ENCODE measurements around the gene VSIR. TPM values are rescaled to one million over a fixed set of nuclear protein-coding genes. Genes with fewer than 3 reads are reported as not detected.
A peak's percentile ranks its signal among the peaks of the same experiment; 100 is the strongest.

VSIR gene
- total and polyA plus RNA-seq, 9 of the 15 experiments (the other 6 are each of a cell fraction or from before 2014, with no cell fraction given), result 0.14 to 20.5 (median 9.3) TPM

- TF ChIP-seq CTCF (IDR thresholded peaks at IDR 0.05 in 2 of 3, conservative IDR thresholded peaks at IDR 0.05 in 1 of 3; ENCODE audit: insufficient read depth in 2 of 3, low read depth in 1 of 3, low read length in 3 of 3), result peak in 1 of 3 experiments; percentile 21; a peak in 1 of 6 replicates
- TF ChIP-seq CREM (IDR thresholded peaks at IDR 0.05; ENCODE audit: low read depth), result no peak
- no peak for TF ChIP-seq E2F3 (CRISPR knock-in tag; IDR thresholded peaks at IDR 0.05)
- no peak for TF ChIP-seq NONO (IDR thresholded peaks at IDR 0.05; ENCODE audit: low read depth in 2 of 2, low read length in 1 of 2)
- peak in 1 of 2 experiments; percentile 39; a peak in 1 of 4 replicates for TF ChIP-seq RAD21 (CRISPR knock-in tag; conservative IDR thresholded peaks at IDR 0.05 in 1 of 2, IDR thresholded peaks at IDR 0.05 in 1 of 2)
- TF ChIP-seq VEZF1 (CRISPR knock-in tag; IDR thresholded peaks at IDR 0.05), result peak; percentile 24; the same call in 1 of the 2 replicates
- TF ChIP-seq MYNN (IDR thresholded peaks at IDR 0.05), result no peak
- no peak for TF ChIP-seq MYNN (CRISPR knock-in tag; IDR thresholded peaks at IDR 0.05)
- no peak for TF ChIP-seq ZFPM2 (CRISPR knock-in tag; IDR thresholded peaks at IDR 0.05)
- TF ChIP-seq TSHZ1 (CRISPR knock-in tag; IDR thresholded peaks at IDR 0.05), result no peak
Measured at GRCh38 chr10:71776481-71776925, 3.2 kb upstream of the VSIR start (continued).
